RPMI7951 (cell line): ENCODE measurements around the gene REXO1. TPM values are rescaled to one million over a fixed set of nuclear protein-coding genes. Genes with fewer than 3 reads are reported as not detected.

Experiments
- DNase-seq: peaks from one replicate; pipeline ENCODE4 v3.0.0-alpha.2; 2012; ENCODE audit warnings: low read depth
- total RNA-seq: library from RNA; depleted of rRNA; stranded (reverse); fragments of >200 nt; shearing (Covaris generic); gene quantifications from 2 replicates; pipeline ENCODE4 v1.2.3, GENCODE V29; 2014

REXO1 gene
- total RNA-seq, 1 experiment from 2014 or later = 3.5 TPM

DNA sequence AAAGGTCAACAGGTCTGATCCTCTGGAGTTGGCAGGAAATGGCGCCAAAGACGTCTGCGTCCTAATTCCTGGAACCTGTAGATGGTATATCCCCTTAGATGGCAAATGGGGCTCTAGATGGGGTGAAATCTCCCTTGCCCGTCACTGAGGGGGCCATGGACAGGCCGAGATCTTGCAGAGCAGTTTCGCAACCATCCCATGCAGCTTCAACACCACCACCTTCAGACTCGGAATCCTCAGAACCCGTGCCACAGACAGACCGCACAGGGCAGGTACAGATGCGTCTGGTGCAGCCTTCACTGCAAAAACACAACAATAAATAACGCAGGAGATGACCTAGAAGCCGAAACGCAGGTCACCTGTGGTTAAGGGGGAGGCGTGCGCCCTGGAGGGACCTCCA, 17.7 kb downstream of the REXO1 start:
- DNase-seq = no peak

DNA sequence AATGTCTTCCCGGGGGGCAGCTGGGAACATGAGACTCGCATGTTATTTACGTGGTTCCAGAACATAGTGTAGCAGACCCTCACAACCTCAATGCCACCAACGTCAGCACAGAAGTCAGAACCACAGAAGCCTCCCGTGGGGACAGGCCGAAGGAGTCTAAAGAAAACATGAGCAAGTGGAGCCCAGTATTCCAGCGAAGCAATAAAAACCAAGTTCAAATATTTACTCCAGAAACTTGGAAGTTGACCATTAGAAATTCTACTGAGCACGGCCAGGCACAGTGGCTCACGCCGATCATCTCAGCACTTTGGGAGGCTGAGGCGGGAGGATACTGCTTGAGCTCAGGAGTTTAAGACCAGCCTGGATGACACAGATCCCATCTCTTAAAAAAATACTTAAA, 18.3 kb downstream of the REXO1 start:
- no peak for DNase-seq

DNA sequence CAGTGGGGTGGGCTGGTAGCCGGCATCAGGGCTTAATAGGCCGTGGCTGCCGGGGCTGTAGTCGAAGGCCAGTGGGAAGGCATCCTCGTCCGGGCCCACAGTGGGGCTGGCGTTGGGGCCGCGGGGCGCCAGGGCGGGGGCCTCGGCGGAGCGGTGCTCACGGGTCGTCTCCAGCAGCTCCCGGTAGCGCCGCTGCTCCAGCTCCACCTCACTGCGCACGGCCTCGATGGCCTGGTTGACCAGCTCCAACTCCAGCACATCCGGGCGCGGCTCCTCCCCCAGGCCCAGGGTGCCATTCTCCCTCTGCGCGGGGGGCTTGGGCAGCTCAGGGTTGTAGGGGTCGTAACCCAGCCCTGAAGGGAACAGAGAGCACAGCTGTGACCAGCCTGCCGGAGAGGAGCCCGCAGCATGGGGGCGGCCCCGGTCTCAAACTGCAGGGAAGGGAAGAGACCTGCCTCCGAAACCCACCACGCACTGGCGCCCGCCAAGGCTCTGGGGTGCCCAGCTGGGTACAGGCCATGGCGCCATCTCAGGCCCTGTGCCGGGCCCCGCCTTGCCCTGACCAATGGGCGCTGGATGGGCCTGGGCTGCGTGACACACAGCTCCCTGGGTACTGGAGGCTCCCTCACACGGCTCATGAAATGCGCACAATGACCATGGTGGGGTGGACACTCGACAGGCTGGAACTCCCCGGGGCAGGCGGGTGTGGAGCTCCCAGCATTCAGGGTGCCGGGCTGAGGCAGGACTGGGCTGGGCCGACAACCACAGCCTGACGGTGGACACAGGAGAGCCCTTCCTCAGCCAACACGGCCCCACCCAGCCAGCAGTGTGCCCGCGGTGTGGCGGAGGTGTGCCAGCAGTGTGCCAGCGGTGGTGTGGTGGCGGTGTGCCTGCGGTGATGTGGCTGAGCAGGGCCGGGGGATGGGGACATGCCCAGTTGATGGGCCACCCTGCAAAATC, 19.7 kb downstream of the REXO1 start:
- DNase-seq = no peak

DNA sequence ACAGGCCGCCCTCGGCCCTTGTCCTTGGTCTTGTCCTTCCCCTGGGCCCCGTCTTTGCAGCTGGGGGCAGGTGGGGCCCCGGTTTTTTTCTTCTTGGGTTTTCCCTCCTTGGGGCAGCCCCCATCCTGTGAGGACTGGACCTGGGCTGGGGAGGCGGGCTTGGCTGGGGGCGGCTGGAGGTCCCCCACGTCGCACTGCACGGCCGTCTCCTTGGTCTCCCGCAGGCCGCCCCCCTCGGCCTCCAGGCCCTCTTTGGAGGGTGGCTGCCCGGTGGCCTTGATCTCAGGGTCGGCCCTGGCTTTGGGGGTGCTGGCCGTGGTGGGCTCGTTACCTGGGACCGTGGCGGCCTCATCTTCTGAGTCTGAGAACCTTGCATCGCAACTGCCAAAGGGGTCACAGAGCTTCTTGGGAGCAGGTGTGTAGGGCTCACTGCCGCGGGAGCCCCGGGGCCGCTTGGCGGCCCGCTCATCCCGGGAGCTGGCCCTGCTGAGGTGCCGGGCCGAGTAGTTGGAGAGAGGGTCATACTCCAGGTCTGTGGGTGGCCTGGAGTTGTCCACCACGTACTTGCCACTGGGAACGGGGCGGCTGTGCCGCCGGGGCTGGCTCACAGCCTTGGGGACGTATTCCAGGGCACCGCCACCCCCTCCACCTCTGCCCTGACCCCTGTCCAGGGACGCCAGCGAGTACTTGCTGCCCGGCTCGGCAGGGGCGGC, 20.6 kb downstream of the REXO1 start:
- no peak for DNase-seq

DNA sequence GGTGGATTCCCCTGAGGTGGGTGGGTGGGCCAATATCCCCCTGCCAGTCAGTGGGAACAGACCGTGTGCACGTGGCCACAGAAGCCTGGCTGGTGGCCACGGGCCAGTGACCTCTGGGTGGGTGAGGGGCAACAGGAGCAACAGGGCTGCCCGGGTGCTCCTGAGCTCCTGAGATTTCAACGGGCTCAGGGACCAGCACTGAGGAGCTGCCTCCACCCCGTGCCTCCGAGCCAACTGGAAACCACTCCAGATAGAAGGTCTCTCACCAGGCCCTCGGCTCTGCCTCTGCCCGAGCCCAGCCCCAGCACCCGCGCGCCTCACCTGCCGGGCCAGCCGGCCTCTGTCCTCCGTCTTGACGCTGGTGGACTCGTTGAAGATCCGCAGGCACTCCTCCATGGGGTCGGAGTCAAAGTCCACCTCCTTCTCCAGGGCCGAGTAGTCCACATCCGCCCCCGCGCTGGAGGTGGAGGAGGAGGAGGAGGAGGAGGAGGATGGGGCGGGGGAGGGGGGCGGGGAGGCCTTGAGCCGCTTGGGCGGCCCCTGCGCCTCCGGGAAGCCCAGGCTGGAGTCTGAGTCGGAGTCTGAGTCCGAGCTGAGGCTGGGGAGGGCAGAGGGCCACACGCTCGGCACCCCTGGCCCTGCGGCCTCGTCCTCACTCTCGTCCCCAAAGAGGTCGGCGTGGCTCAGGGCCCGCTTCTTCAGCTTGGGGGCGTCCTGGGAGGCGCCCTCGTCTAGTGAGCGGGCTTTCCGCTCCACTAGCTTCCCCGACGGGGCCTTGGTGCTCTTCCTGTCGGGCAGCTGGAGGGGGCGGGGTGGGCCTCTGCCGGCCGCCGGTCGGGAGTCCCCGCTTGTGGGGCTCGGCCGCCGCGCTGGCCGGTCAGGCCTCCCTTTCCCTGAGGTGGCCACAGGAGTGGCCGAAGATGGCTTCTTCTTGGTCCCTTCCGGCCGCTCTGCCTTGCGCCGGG, 21.4 kb downstream of the REXO1 start:
- no peak for DNase-seq

DNA sequence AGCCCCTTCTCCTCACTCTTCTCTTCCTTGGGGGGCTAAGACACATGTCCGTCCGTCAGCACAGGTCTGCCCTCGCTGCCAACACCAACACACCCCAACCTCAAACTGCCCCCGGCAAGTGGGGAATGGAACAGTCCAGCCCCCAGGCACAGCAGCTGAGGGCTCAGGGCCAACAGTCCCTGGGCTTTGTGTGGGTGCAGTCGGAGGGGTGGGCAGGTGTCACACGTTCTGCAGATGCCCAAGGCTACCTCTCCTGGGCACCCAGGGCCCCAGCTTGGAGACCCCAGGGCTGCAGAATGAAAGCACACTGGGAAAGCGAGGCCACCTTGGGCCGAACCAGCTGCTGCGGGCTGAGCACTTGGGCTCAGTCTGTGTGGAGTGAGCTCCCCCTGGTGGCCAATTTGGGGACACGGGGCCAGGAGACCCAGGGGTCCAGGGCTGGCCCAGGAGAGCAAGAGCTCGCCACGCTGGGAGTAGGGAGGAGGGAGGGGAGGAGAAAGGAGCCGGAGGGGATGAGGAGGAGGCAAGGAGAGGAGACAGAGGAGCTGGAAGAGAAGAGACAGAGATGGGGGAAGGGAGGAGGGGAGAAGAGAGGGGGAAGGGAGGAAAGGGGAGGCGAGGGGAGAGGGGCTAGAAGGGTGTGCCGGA, 22.2 kb downstream of the REXO1 start:
- DNase-seq = peak; percentile 50

DNA sequence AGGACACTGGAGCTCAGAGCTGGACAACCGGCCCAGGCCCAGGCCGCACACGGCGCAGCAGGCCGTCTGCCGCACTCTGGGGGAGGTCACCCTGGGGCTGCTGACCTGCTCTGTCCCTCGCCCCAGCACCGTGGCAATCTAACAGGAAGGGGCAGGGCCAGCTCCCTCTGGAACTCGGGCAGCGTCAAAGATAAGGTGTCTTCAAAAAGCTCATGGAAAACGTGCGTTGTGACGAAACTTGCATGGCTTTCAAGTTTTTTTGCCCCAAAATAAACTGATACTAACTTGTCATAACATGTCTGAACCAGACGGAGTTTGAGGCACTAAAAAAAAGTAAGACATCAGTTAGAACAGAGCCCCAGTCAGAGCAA, 24.0 kb downstream of the REXO1 start:
- no peak for DNase-seq

DNA sequence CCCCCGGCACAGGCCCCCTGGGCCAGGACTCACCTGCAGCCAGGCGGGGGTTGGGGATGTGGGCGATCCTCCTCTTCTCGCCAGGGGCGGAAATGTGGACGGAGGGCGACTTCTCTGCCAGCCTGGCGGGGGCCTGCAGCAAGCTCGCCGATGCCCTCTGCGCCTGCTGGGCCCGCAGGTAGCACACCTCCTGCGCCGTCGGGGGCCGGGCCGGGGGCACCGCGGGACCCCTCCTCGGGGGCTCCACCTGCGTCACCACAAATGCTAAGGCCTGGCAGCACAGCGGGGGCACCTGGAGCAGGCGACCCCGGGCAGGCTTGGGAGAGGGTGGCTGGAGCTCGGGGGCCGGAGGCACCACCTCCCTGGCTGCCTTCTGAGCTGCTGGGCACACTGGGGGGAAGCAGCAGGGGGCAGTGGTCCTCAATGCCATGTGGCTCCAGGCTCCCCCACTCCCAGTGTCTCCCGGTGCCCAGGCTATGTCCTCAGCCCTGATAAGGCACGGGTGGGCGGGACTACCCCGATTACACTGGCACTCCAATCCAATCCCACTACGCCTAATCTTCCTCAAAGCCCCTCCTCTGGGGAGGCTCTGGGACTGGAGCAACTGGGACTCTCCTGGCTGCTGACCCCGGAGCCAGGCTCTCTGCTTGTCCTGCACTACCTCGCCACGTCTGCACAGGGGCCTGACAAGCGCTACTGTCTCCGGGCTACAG, 24.6 kb downstream of the REXO1 start:
- no peak for DNase-seq

DNA sequence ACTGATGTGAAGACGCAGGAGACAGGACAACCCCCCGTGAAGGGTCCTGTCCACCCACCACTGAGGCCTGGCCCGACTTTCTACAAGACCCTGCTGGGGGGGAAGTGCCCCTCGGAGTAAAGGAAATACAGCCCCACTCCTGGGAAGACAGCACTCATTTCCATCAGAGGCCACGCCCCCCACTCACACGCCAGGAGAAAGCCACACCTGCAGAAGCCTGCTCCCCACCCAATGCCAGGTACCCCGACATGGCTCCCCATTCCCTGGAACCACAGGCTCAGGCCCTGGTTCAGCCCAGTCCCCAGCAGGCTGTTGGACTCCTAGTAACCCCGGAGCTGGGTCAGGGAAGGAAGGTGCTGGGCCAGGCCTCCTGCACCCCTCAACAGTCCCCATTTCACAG, 25.3 kb downstream of the REXO1 start:
- no peak for DNase-seq

DNA sequence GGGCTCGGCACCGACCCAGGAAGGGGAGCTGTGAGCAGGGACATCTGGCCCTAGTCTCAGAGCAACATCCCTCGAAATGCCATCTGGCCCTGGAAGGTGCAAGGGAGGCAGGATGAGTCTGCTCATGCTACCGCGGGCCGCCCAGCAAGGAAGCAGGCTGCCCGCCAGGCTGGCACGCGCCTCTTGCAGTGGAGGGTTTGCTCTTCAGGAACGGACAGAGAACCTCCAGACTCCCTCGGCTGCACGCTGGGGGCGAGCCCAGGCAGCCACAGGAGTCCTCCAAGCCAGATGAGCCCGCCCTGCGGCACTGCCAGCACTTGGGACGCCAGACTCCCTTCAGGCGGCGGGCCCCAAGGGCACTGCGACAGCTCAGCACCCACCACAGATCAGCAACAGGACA, 26.1 kb downstream of the REXO1 start:
- DNase-seq = no peak

DNA sequence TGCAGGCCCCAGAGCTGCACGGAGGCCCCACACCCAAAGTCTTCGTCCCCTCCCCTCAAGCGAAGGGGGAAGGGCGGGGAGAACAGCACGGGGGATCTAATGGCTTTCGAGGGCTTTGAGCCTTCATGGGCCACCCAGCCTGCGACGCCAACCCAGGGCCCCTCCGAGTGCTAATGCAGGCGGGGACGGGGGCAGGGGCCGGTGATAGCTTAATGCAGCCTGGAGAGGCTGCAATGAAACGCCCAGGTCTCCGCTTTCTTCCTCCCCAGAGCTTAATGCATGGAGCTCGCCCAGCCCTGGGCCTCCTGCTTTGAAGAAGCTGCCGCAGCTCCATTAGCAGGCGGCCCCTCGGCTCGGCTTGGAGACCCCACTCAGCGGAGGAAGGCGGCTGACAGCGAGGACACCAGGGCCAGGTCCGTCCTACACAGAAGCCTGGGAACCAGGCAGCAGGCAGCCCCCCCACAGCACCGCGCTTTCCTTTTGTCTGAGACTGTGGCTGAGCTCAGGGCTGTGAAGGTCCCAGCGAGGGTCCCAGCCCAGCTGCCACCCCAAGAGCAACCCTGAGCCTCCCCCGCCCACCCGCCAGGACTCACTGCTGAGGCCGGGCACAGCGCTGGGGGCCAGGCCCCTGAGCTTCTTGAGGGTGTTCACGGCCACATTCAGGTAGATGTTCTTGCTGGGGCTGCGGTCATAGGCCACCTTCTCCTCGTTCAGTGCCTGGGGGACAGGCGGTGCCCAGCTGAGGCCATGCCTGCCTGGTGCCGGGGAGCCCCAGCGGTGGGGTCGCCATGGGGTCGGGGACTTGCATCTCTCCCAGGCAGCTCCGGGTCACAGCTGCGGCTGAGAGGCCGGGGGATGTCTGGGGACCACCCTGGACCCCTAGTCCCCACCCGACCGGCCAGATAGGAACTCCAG, 28.7 kb downstream of the REXO1 start:
- no peak for DNase-seq

DNA sequence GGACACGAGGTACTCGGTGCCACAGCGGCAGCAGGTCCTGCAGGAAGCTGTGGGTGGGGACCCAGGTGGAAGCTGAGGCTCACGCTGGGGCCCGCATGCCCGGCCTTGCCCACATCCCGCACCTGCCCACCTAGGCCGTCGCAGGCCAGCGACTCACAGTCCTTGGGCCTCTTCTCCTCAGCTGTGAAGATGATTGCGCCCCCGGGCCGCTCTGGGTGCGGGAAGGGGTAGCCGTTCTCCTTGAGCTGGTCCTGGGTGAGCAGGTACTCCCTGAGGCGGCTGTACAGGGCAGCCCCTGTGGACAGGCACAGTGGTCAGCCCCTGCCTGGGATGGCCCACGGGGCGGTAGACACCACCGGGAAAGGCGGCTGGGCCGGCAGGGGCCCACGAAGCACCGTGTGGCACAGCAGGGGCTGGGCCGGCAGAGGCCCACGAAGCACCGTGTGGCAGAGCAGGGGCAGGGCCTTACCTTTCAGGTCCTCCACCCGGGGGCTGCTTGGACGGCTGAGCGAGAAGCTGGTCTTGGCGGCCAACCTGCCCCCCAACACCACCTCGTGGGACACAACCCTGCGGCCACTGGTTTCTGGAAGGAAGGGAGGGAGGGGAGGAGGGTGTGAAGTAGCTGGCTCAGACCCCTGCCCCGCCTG, 29.6 kb downstream of the REXO1 start:
- DNase-seq = no peak

DNA sequence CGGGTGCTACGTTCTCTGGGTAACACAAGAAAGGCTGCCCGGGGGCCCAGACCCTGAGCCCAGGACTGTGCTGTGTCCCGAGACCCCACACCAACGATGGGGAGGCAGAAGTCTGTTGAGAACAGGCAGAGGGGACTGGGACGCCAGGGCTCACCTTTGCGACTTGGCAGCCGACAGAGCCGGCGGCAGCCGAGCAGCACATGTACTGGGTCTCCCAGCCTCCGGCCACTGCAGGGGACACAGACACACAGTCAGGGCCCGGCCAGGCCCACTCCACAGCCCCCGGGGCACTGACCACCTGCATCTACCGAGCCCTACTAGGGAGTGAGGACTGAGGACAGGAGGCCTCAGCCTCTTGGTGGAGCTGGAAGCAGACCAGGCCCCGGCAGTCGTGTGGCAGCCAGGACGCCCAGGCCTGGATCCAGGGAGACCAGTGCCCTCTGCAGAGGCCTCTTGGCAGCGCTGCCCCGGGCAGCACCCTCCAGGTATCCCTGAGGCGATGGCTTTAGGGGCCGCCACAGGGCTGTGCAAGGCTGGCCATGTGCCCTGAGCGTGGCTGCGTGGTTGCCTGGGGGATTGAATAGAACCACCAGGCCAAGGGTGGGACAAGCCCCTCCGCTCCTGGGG, 30.6 kb downstream of the REXO1 start:
- no peak for DNase-seq

DNA sequence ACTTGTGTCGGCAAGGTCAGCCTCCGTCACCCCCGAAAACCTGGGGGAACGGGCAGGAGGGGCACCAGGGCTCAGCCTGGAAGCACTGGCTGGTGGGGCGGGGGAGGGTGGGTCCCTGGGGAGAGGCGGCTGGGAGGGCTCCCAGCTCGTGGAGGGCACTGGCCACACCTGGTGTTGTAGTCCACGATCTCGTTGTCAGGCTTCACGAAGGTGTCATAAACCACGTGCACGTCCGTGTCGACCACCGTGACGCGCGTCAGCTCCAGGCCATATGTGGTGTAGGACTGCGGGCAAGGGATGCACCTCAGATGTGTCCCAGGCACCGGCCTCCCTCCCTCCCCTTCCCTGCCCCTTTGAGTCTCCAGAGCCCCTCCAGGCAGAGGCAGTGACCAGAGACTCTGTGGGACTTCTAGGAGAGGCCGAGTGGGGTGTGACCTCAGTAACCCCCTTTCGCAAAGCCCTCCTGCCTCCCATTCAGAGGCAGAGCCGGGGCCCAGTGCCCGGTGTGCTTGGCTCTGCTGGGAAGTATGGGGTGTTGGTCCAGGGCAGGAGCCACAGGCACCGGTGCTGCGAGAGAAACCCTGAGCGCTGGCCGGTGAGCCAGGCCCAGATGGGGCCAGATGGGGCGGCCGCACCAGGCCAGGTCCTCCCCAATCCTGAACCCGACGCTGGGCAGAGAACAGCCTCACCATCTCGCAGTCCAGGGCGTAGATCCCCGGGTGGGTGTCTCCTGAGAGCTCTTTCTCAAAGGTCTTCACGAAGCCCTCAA, 31.6 kb downstream of the REXO1 start:
- no peak for DNase-seq

DNA sequence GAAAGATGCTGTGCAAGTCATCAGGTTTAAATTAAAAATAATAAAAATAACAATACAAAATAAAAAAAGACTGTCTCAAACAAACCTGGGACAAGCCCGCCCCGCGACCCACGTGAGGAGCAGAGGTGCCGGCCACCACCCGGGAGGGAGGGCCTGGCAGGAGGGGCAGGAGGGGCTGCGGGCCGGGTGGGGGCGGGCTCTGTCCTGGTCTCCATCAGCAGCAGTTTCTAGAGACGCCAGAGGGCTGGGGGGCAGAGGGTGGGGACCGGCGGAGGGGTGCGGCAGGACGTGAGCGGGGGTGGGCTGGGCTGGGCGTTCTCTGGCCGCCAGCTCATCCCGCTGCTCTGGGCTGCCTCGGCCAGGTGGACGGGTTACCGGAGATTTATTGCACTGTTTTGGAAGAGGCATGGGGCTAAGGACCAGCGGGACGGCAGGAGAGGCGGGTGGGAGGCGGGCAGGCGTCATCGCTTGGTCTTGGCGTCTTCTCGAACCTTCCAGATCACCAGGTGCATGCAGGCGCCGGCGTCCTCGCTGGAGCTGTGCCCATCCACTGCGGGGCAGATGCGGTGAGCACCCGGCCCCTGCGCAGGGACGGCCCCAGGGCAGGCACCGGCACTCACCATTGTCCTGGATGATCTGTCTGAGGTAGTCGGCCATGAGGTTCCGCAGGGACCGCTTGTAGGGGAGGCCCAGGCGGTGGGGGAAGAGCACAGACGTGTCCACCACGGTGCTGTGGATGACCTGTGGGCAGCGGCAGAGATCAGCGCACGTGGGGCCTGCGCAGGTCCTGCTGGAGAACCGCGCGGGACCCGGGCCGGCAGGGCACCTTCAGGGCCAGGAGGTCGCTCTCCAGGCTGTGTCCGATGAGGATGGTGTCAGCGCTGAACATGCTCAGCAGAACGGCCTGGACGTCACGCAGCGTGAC, 32.4 kb downstream of the REXO1 start:
- no peak for DNase-seq

DNA sequence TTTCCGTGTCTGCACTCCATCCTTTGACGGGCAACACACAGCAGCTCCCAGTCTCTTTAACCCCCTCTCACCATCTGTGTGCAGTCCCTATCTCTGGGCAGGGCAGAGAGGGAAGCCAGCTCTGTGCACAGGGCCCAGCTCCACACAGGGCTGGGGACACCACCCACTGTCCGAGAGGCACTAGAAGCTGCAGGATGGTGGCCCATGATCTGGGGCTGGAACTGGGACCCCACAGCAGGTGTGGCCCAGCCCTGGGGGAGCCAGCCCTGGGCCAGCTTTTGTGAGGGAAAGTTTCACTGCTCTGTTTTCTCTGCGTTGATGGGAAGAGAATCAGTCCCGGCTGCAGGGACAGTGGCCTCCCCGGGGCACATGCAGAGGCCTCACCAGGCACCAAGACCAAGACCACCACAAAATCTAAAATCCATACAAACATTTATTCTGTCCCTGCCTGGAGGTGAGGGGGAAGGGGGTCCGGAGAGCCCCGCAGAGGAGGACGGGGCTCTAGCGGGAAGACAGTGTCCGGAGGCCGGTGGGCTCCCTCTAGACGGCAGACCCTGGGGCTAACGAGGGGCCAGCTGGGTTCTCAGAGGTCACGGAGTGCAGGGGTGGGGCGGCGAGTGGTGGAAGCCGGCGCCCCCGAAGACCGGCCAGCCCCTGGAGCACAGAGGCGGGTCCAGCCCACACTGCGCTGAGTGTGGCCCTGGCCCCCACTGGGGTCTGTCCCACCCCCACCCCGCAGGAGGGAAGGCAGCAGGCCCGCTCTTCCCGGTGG, 33.3 kb downstream of the REXO1 start:
- DNase-seq = no peak
